HG03103 (cell line): Measurements from ENCODE around the gene FADD.

Source experiments
- ATAC-seq: cut with Tn5 transposase; IDR thresholded peaks from one replicate; pipeline ENCODE4 v1.9.1; 2021; ENCODE audit warnings: low read depth; ENCODE audit not compliant: unreplicated experiment

Gene FADD

GRCh38 chr11:70230840-70231710 lies 28.0 kb downstream of the FADD start:
- ATAC-seq: no peak

GRCh38 chr11:70233034-70233433 lies 29.9 kb downstream of the FADD start:
- ATAC-seq: no peak

GRCh38 chr11:70233511-70233934 lies 30.4 kb downstream of the FADD start:
- no peak for ATAC-seq

GRCh38 chr11:70233962-70234361 lies 30.9 kb downstream of the FADD start:
- ATAC-seq: no peak

- ATAC-seq: no peak
These were observed 37.2 kb downstream of the FADD start for GRCh38 chr11:70240337-70240736.

GRCh38 chr11:70241709-70242108 lies 38.6 kb downstream of the FADD start:
- ATAC-seq: no peak

GRCh38 chr11:70242885-70243284 lies 39.8 kb downstream of the FADD start:
- no peak for ATAC-seq

- ATAC-seq: no peak
These were observed 41.0 kb downstream of the FADD start for GRCh38 chr11:70243912-70244652.

GRCh38 chr11:70244698-70245097 lies 41.6 kb downstream of the FADD start:
- ATAC-seq: no peak

- no peak for ATAC-seq
These were observed 43.1 kb downstream of the FADD start for GRCh38 chr11:70246196-70246595.

- ATAC-seq: no peak
These were observed 44.1 kb downstream of the FADD start for GRCh38 chr11:70247042-70247709.

- no peak for ATAC-seq
These were observed 44.6 kb downstream of the FADD start for GRCh38 chr11:70247710-70248072.

GRCh38 chr11:70250876-70251658 lies 48.0 kb downstream of the FADD start:
- no peak for ATAC-seq

GRCh38 chr11:70251659-70252321 lies 48.7 kb downstream of the FADD start:
- ATAC-seq: no peak

GRCh38 chr11:70252844-70253243 lies 49.7 kb downstream of the FADD start:
- ATAC-seq: no peak

GRCh38 chr11:70255477-70256116 lies 52.5 kb downstream of the FADD start:
- ATAC-seq: no peak
